HepG2 (cell line): ENCODE data around the gene TTK. TPM values are rescaled to one million over a fixed set of nuclear protein-coding genes. Genes with fewer than 3 reads are reported as not detected.

Experiments
- ATAC-seq: fragments of 200-7000 bp; cut with Tn5 transposase; 3 replicates; pipeline ENCODE4 v1.9.1; 2020; ENCODE audit warnings: mild to moderate bottlenecking, moderate library complexity
- BruUV-seq: library from RNA; stranded (reverse); fragments of 400-500 nt; replicated peaks from 2 replicates; lab custom pipeline; 2021; lab: Mats Ljungman, UMichigan
- CTCF ChIA-PET: fragments of 300-600 bp; formaldehyde crosslinking; extraction: SDS; loops from one replicate; lab custom pipeline; 2021; ENCODE audit warnings: low total read pairs, inconsistent platforms, low intra/inter-chr PET ratio; lab: Yijun Ruan, JAX
- POLR2A ChIA-PET: fragments of 350-600 bp; sonication (Branson Sonifier 250); formaldehyde crosslinking; loops from one replicate; lab custom pipeline; 2020; ENCODE audit warnings: antibody characterized with exemption, inconsistent platforms; lab: Yijun Ruan, JAX
- DNase-seq: peaks from one replicate; pipeline ENCODE4 v3.0.0-alpha.2; 2015; ENCODE audit warnings: low spot score
- FAIRE-seq: peaks from 3 replicates; lab custom pipeline; 2011; peaks lifted over from hg19 to GRCh38; lab: Jason Lieb, UNC
- H2AFZ ChIP-seq: one replicate; pipeline ENCODE4 v1.6.1; 2011; ENCODE audit warnings: low read length, inconsistent platforms
- H3K27ac ChIP-seq: fragments of 300-600 bp; 3 replicates; pipeline ENCODE4 v1.8.0; 2011; ENCODE audit warnings: mixed run types, mild to moderate bottlenecking, mixed read lengths, low read length, inconsistent platforms; ENCODE audit not compliant: insufficient read depth; ENCODE audit errors: extremely low read length
- H3K27me3 ChIP-seq, 2 experiments: fragments of 200-600 bp in 1 of 2; 2 replicates in 1 of 2; 3 replicates in 1 of 2; pipeline versions ENCODE4 v1.6.0 to v1.8.0; 2011; ENCODE audit warnings: low read length in 2 of 2, mild to moderate bottlenecking in 2 of 2, moderate library complexity in 2 of 2, inconsistent platforms in 1 of 2; ENCODE audit not compliant: insufficient read depth in 2 of 2, control insufficient read depth in 1 of 2
- H3K36me3 ChIP-seq, 2 experiments: fragments of 200-600 bp in 1 of 2; replicated peaks in 1 of 2; 2 replicates in 1 of 2; 3 replicates in 1 of 2; pipeline versions ENCODE4 v1.5.1 to v1.8.0; 2011; ENCODE audit warnings: low read length in 2 of 2, inconsistent platforms in 1 of 2; ENCODE audit not compliant: insufficient read depth in 2 of 2, control insufficient read depth in 1 of 2
- H3K4me1 ChIP-seq: 2 replicates; pipeline ENCODE4 v1.5.1; 2012; ENCODE audit warnings: low read length, inconsistent platforms; ENCODE audit not compliant: insufficient read depth
- H3K4me2 ChIP-seq: 2 replicates; pipeline ENCODE4 v1.6.0; 2011; ENCODE audit warnings: low read depth, low read length, inconsistent platforms
- H3K4me3 ChIP-seq, 3 experiments: fragments of 200-600 bp in 1 of 3; sonication (generic), shearing (Covaris generic) in 1 of 3; replicated peaks in 1 of 3; 2 replicates each; pipeline ENCODE4 v1.5.1; 2011 to 2016; ENCODE audit warnings: low read length in 3 of 3, inconsistent platforms in 2 of 3, low read depth in 2 of 3, mild to moderate bottlenecking in 2 of 3, control low read depth in 1 of 3, mixed read lengths in 1 of 3; ENCODE audit not compliant: insufficient read depth in 1 of 3
- H3K79me2 ChIP-seq: one replicate; pipeline ENCODE4 v1.6.1; 2011; ENCODE audit warnings: low read length, inconsistent platforms; ENCODE audit not compliant: insufficient read depth
- H3K9ac ChIP-seq: 2 replicates; pipeline ENCODE4 v1.6.0; 2011; ENCODE audit warnings: mild to moderate bottlenecking, low read depth, low read length, inconsistent platforms; ENCODE audit not compliant: insufficient read depth
- H3K9me3 ChIP-seq: 2 replicates; pipeline ENCODE4 v1.5.1; 2012; ENCODE audit warnings: mild to moderate bottlenecking, low read length
- H4K20me1 ChIP-seq: 2 replicates; pipeline ENCODE4 v1.6.0; 2011; ENCODE audit warnings: inconsistent platforms, mild to moderate bottlenecking, low read length, moderate library complexity; ENCODE audit not compliant: insufficient read depth
- ATRX ChIP-seq: sonication (generic); formaldehyde crosslinking; IDR thresholded peaks from 2 replicates; pipeline ENCODE4 v1.4.0; 2020; ENCODE audit warnings: missing genetic modification reagents, borderline replicate concordance
- DR1 ChIP-seq: sonication (generic); formaldehyde crosslinking; IDR thresholded peaks from 2 replicates; pipeline ENCODE4 v1.8.0; 2021; ENCODE audit warnings: mild to moderate bottlenecking, missing genetic modification reagents, inconsistent platforms
- GTF2F1 ChIP-seq: fragments of 150-350 bp; IDR thresholded peaks from 2 replicates; pipeline ENCODE4 v1.6.1; 2014; ENCODE audit warnings: low read length
- HNF4A ChIP-seq: sonication (generic); formaldehyde crosslinking; IDR thresholded peaks from 2 replicates; pipeline ENCODE4 v1.4.0; 2020; ENCODE audit warnings: missing genetic modification reagents
- PHF5A ChIP-seq: IDR thresholded peaks from one replicate; pipeline ENCODE4 v1.6.1; 2018; ENCODE audit warnings: low read depth, missing genetic modification reagents; ENCODE audit not compliant: unreplicated experiment
- SAFB2 ChIP-seq: sonication (generic); formaldehyde crosslinking; IDR thresholded peaks from 2 replicates; pipeline ENCODE4 v1.5.1; 2020; ENCODE audit warnings: missing genetic modification reagents, low read depth, mild to moderate bottlenecking, borderline replicate concordance
- WGBS: methylation state at CpG from one replicate; pipeline ENCODE4 v1.1.6; 2017; ENCODE audit warnings: low lambda C conversion rate; 5-methylcytosine and 5-hydroxymethylcytosine counted together
- in situ Hi-C: cut with HindIII; loops from 2 replicates; pipeline ENCODE4 v1.10.0; 2017; ENCODE audit warnings: low pct_unique_long_range_greater_than_20kb; ENCODE audit not compliant: extremely low pct_ligation_motif_present
- intact Hi-C: fragments of 100-400 bp; cut with micrococcal nuclease; formaldehyde crosslinking; loops from one replicate; pipeline ENCODE4 v1.10.0; 2022; ENCODE audit not compliant: unreplicated experiment
- polyA plus RNA-seq, 8 experiments: library from polyadenylated mRNA; depleted of rRNA in 3 of 8; stranded (reverse) in 7 of 8; unstranded in 1 of 8; fragments of >200 nt; fragmentation: Illumina TruSeq in 4 of 8; extraction: Trizol in 4 of 8; gene quantifications; 2 replicates each; pipeline versions ENCODE4 v1.2.1 to v1.2.3, GENCODE V29; 2011 to 2016; ENCODE audit warnings: low read depth in 4 of 8, missing spikeins in 1 of 8, mixed read lengths in 1 of 8; ENCODE audit not compliant: insufficient read depth in 1 of 8
- total RNA-seq, 5 experiments: library from RNA; depleted of rRNA; stranded (reverse); fragments of >200 nt; fragmentation: Illumina TruSeq; extraction: Trizol; gene quantifications; 2 replicates each; pipeline ENCODE4 v1.2.3, GENCODE V29; 2016; ENCODE audit warnings: low read depth in 1 of 5
- TF ChIP-seq, protein P1 (sequence below): sonication (generic); formaldehyde crosslinking; IDR thresholded peaks from 2 replicates; pipeline ENCODE4 v1.8.1; 2022; ENCODE audit warnings: low read depth, mild to moderate bottlenecking, missing genetic modification reagents

The TTK gene
- total and polyA plus RNA-seq, 2 of the 13 experiments (the other 11 are each of a cell fraction or from before 2014, with no cell fraction given) = 8.6 to 33.2 TPM

DNA sequence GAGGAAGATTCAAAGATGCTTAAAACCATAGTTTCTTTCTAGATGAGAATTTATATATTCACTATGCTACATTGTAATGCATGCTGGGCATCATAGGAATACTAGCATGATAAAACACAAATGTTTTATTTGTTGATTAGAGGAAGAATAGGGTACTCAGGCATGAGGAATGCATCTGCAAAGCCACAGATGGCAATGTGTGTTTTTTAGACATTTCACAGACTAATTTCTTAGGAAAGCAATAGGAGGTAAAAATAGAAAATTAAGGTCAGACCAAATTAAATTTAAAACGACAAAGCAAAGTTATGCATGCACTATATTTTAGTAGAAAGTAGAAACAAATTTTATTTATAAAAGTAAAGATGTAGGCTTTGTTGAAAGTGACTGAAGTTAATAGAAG lies 2.1 kb downstream of the TTK start:
- Histone ChIP-seq H3K27ac (no peak overlapping the region), H3K4me2 (no peak overlapping the region), H3K9ac (no peak overlapping the region), H3K9me3 (no peaks in the 10 kb centered on the region)
- ATAC-seq = no peak
- TF ChIP-seq DR1 (no peak), PHF5A (CRISPR knock-in tag) (no peak), SAFB2 (CRISPR knock-in tag) (no peak)
- TF ChIP-seq, all 625 proteins: peak for 0
- FAIRE-seq (no peak), DNase-seq (no peak)
- Histone ChIP-seq H3K79me2 (peaks cover 23% of the 10 kb centered on the region), H3K27me3 (no peaks in the 10 kb centered on the region; a peak in 1 of 5 replicates), H2AFZ (no peak overlapping the region), H3K4me3 (no peak overlapping the region), H4K20me1 (no peaks in the 10 kb centered on the region), H3K36me3 (peaks cover 1 to 24% of the 10 kb centered on the region in 2 experiments; a peak in 3 of 5 replicates), H3K4me1 (peaks cover 26% of the 10 kb centered on the region)
- in situ Hi-C loops (no loop called here), intact Hi-C loops (no loop called here)
- no TSS peak for BruUV-seq
- ChIA-PET POLR2A (interaction anchor here (1.4 kb wide), 1 partner anchor 100 kb away, joined by 5 read pairs; the partner anchor contains the start of gene BCKDHB), CTCF (no interaction called here)
- 79% methylated on average over 1 of the region's 1 CpG for WGBS

- no TSS peak for BruUV-seq
- no peak for ATAC-seq
- TF ChIP-seq, protein P1, sequence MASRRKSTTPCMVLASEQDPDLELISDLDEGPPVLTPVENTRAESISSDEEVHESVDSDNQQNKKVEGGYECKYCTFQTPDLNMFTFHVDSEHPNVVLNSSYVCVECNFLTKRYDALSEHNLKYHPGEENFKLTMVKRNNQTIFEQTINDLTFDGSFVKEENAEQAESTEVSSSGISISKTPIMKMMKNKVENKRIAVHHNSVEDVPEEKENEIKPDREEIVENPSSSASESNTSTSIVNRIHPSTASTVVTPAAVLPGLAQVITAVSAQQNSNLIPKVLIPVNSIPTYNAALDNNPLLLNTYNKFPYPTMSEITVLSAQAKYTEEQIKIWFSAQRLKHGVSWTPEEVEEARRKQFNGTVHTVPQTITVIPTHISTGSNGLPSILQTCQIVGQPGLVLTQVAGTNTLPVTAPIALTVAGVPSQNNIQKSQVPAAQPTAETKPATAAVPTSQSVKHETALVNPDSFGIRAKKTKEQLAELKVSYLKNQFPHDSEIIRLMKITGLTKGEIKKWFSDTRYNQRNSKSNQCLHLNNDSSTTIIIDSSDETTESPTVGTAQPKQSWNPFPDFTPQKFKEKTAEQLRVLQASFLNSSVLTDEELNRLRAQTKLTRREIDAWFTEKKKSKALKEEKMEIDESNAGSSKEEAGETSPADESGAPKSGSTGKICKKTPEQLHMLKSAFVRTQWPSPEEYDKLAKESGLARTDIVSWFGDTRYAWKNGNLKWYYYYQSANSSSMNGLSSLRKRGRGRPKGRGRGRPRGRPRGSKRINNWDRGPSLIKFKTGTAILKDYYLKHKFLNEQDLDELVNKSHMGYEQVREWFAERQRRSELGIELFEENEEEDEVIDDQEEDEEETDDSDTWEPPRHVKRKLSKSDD (CRISPR knock-in tag) = no peak
- TF ChIP-seq ATRX (CRISPR knock-in tag) (no peak), HNF4A (CRISPR knock-in tag) (no peak), GTF2F1 (no peak)
- H3K36me3 ChIP-seq = peaks cover 1 to 32% of the 10 kb centered on the region in 2 experiments; a peak in 4 of 5 replicates
- H3K4me3 ChIP-seq = no peak overlapping the region
- no peak overlapping the region for H3K9ac ChIP-seq
- ChIA-PET CTCF (no interaction called here), POLR2A (no interaction called here)
- H3K27ac ChIP-seq = no peak overlapping the region
- H3K9me3 ChIP-seq = no peaks in the 10 kb centered on the region
- no peak overlapping the region for H3K4me2 ChIP-seq
- H2AFZ ChIP-seq = no peak overlapping the region
- no peak for DNase-seq
- in situ Hi-C loops = no loop called here
- no peaks in the 10 kb centered on the region; a peak in 1 of 5 replicates for H3K27me3 ChIP-seq
- 96% methylated on average over 1 of the region's 1 CpG for WGBS
- intact Hi-C loops = no loop called here
- H3K79me2 ChIP-seq = peaks cover 23% of the 10 kb centered on the region
- no peaks in the 10 kb centered on the region for H4K20me1 ChIP-seq
- no peak for FAIRE-seq
- peaks cover 16% of the 10 kb centered on the region; the same call in 1 of the 2 replicates for H3K4me1 ChIP-seq
Measured at GRCh38 chr6:80009531-80009930, 5.1 kb downstream of the TTK start.
